Measurements from ENCODE around the gene KDM4B. TPM values are rescaled to one million over a fixed set of nuclear protein-coding genes. Genes with fewer than 3 reads are reported as not detected.

The KDM4B gene
- total and polyA plus RNA-seq, 2 of the 8 experiments (the other 6 are each of a cell fraction or from before 2014, with no cell fraction given): 12.0 to 31.9 TPM

DNA sequence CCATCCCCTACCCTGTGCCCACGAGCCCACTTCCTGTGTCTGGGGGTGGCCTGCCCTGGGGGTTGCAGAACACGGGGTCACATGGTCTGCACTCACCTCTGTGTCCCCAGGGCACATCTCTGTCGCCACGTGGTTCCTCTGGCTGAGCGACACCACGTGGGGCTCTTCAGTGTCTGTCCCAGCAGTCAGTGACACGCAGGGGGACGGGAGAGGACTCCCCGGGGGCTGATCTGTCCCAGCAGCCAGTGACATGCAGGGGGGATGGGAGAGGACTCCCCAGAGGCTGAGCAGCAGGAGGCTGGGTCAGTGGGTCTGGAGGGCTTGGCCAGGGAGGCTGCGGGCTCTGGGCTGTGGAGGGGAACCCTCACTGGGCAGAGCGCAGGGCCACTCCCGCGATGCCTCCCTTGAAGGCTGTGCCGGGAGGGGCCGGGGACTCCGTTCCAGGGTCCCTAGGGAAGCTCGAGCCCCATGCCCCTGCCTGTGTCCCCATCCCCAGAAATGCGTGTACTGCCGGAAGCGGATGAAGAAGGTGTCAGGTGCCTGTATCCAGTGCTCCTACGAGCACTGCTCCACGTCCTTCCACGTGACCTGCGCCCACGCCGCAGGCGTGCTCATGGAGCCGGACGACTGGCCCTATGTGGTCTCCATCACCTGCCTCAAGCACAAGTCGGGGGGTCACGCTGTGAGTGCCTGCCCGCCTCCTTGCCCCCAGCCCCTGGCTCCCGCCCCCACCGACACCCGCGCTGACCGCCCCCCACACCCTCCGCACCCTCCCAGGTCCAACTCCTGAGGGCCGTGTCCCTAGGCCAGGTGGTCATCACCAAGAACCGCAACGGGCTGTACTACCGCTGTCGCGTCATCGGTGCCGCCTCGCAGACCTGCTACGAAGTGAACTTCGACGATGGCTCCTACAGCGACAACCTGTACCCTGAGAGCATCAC is 174.8 kb downstream of the KDM4B start:
- H3K56ac ChIP-seq (replicated peaks; ENCODE audit: insufficient read length, low read depth, low read length): no peak overlapping the region
- no peak overlapping the region for H3K23ac ChIP-seq (ENCODE audit: insufficient read length)
- H3K79me1 ChIP-seq (ENCODE audit: low read depth, low read length): peaks cover 2% of the 10 kb centered on the region; the same call in 1 of the 2 replicates
- WGBS, 2 experiments (ENCODE audit: extremely low coverage in 1 of 2, insufficient coverage in 1 of 2, insufficient read length in 1 of 2, insufficient replicate concordance in 2 of 2, low coverage in 1 of 2, low lambda C conversion rate in 2 of 2, missing lambda C conversion rate in 1 of 2): 96% methylated on average over 39 of the region's 51 CpGs; no CpG with 5 or more reads in 1 of the 2 experiments
- no peaks in the 10 kb centered on the region for H3K9me3 ChIP-seq (ENCODE audit: insufficient read depth in 2 of 2, low read depth in 1 of 2, low read length in 1 of 2)
- H3K27me3 ChIP-seq (replicated peaks in 1 of 4; ENCODE audit: control insufficient read depth in 3 of 4, extremely low read depth in 1 of 4, insufficient read depth in 3 of 4, low read length in 3 of 4): no peaks in the 10 kb centered on the region
- H4K91ac ChIP-seq (replicated peaks; ENCODE audit: insufficient read length, low read length): no peak overlapping the region
- no peak overlapping the region for H4K8ac ChIP-seq (ENCODE audit: extremely low read depth, insufficient read depth, low read length)
- no peak overlapping the region for H3K9ac ChIP-seq (replicated peaks in 1 of 4; ENCODE audit: extremely low read depth in 1 of 4, low read depth in 3 of 4, low read length in 3 of 4)
- no peak overlapping the region for H2BK20ac ChIP-seq (ENCODE audit: low read length)
- H2AFZ ChIP-seq (ENCODE audit: low read length): no peak overlapping the region
- no peak overlapping the region for H3K4me2 ChIP-seq (ENCODE audit: insufficient read depth in 1 of 2, low read depth in 2 of 2, low read length in 2 of 2)
- no peak overlapping the region for H3K18ac ChIP-seq (ENCODE audit: extremely low read depth, low read length)
- H3K14ac ChIP-seq (ENCODE audit: insufficient read length): no peak overlapping the region
- peaks cover 0 to 11% (median 7%) of the 10 kb centered on the region in 4 experiments; a peak in 3 of 8 replicates for H3K36me3 ChIP-seq (ENCODE audit: control insufficient read depth in 2 of 4, insufficient read depth in 4 of 4, low read length in 3 of 4)
- no peak overlapping the region for H2BK12ac ChIP-seq (ENCODE audit: low read depth, low read length)
- CTCF ChIA-PET (ENCODE audit: partially characterized antibody): interaction anchor here (1.4 to 4.7 kb wide), 6 partner anchors 12 to 99 kb away, joined by 3 to 25 read pairs (median 9); no protein-coding TSS in a partner anchor
- H3K27ac ChIP-seq (ENCODE audit: low read depth, low read length): no peak overlapping the region
- H2AK5ac ChIP-seq (ENCODE audit: low read depth, low read length): no peak overlapping the region
- H2BK120ac ChIP-seq (replicated peaks; ENCODE audit: low read depth, low read length): no peak overlapping the region
- FAIRE-seq (no peak), DNase-seq (ENCODE audit: low read depth in 1 of 2, low spot score in 2 of 2) (no peak)
- no peak overlapping the region for H4K5ac ChIP-seq (ENCODE audit: insufficient read length, low read depth, low read length)
- H2BK5ac ChIP-seq (ENCODE audit: low read depth, low read length): no peak overlapping the region
- POLR2A ChIA-PET (ENCODE audit: partially characterized antibody): interaction anchor here (1.1 kb wide), 1 partner anchor 97 kb away, joined by 4 read pairs; no protein-coding TSS in a partner anchor
- no peaks in the 10 kb centered on the region for H3K4me1 ChIP-seq (replicated peaks in 1 of 4; ENCODE audit: control insufficient read depth in 3 of 4, insufficient read depth in 4 of 4, low read length in 3 of 4)
- H3K79me2 ChIP-seq (ENCODE audit: control insufficient read depth in 1 of 2, insufficient read depth in 2 of 2, low read length in 2 of 2): no peaks in the 10 kb centered on the region
- H3K4ac ChIP-seq (replicated peaks; ENCODE audit: insufficient read length, low read depth, low read length): no peak overlapping the region
- no peaks in the 10 kb centered on the region; the same call in 1 of the 2 replicates for H3K23me2 ChIP-seq (ENCODE audit: low read depth, low read length)
- H4K20me1 ChIP-seq (replicated peaks in 1 of 2; ENCODE audit: control insufficient read depth in 1 of 2, insufficient read depth in 2 of 2, low read length in 2 of 2): peaks cover 0 to 2% of the 10 kb centered on the region in 2 experiments
- H2BK15ac ChIP-seq (ENCODE audit: low read length): no peak overlapping the region
- no peak overlapping the region for H3K4me3 ChIP-seq (ENCODE audit: extremely low read depth in 1 of 4, insufficient read depth in 2 of 4, low read depth in 3 of 4, low read length in 4 of 4)
- TF ChIP-seq GTF2F1 (IDR thresholded peaks at IDR 0.05; ENCODE audit: borderline replicate concordance, low read depth, low read length) (no peak), RNF2 (IDR thresholded peaks at IDR 0.05; ENCODE audit: borderline replicate concordance, low read depth, low read length, missing control alignments, poor library complexity, severe bottlenecking) (no peak), HDAC2 (IDR thresholded peaks at IDR 0.05; ENCODE audit: borderline replicate concordance in 1 of 2, low read depth in 2 of 2, low read length in 2 of 2) (no peak), SIX5 (IDR thresholded peaks at IDR 0.05; ENCODE audit: low read depth, low read length) (no peak), BACH1 (IDR thresholded peaks at IDR 0.05; ENCODE audit: low read length) (no peak), POU5F1 (IDR thresholded peaks at IDR 0.05; ENCODE audit: low read depth, low read length) (no peak), ASH2L (IDR thresholded peaks at IDR 0.05; ENCODE audit: low read length) (no peak), JUN (IDR thresholded peaks at IDR 0.05; ENCODE audit: low read depth, low read length) (no peak)
- TF ChIP-seq, protein P1, sequence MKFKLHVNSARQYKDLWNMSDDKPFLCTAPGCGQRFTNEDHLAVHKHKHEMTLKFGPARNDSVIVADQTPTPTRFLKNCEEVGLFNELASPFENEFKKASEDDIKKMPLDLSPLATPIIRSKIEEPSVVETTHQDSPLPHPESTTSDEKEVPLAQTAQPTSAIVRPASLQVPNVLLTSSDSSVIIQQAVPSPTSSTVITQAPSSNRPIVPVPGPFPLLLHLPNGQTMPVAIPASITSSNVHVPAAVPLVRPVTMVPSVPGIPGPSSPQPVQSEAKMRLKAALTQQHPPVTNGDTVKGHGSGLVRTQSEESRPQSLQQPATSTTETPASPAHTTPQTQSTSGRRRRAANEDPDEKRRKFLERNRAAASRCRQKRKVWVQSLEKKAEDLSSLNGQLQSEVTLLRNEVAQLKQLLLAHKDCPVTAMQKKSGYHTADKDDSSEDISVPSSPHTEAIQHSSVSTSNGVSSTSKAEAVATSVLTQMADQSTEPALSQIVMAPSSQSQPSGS (IDR thresholded peaks at IDR 0.05; ENCODE audit: low read length): no peak
